IMR-90 (cell line): ENCODE data around the gene F2RL1.

ENCODE experiments used
- MAFK ChIP-seq: IDR thresholded peaks from 2 replicates; pipeline ENCODE4 v1.6.1; 2012; ENCODE audit warnings: low read depth, low read length, improper control_type of control experiment
- MAZ ChIP-seq: IDR thresholded peaks from 2 replicates; pipeline ENCODE4 v1.6.1; 2012; ENCODE audit warnings: low read depth, mild to moderate bottlenecking, low read length, improper control_type of control experiment, moderate library complexity, borderline replicate concordance
- POLR2A ChIP-seq: IDR thresholded peaks from 2 replicates; pipeline ENCODE4 v1.6.1; 2012; ENCODE audit warnings: mild to moderate bottlenecking, low read depth, low read length
- RAD21 ChIP-seq: IDR thresholded peaks from 2 replicates; pipeline ENCODE4 v1.6.1; 2012; ENCODE audit warnings: low read length, improper control_type of control experiment
- RFX5 ChIP-seq: IDR thresholded peaks from 2 replicates; pipeline ENCODE4 v1.8.0; 2012; ENCODE audit warnings: low read depth, mild to moderate bottlenecking, low read length, moderate library complexity
- SMC3 ChIP-seq: fragments of 150-350 bp; IDR thresholded peaks from 2 replicates; pipeline ENCODE4 v1.6.1; 2016; ENCODE audit warnings: low read depth, mild to moderate bottlenecking, antibody characterized with exemption, low read length, moderate library complexity
- TF ChIP-seq, protein P1 (sequence below): conservative IDR thresholded peaks from 2 replicates; pipeline ENCODE4 v1.5.1; 2012; ENCODE audit warnings: mild to moderate bottlenecking, low read depth, low read length, improper control_type of control experiment

DNA sequence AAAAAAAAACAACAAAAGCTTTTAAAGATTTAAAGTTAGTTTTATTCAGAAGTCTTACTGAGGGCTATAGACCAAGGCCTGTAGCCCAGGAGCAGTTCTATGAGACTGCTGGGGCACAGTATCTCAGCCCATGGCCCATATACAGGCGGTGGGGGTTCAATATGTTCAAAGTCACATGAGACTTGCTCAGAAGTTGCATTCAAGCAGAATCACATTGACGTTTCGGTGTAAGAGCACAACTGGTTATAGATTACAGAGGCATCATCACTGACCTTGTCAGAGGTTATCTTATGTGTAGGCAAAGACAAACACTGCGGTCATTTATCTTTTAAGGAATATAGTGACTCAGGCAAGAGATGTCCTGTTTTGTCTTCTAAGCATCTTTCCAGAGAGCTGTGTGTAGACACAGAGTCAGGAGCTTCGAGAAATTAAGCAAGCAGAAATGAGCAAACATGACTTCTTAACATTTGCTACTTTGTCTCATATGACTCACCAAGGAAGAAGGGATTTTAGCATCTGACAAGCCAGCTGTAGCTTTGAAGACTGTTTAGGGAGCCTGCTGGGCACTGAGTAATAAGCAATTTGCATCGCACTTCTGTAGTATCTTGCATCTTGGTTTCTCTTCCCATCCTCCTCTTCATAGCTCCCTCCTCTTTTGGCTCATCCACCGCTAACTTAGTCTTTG lies 12.9 kb upstream of the F2RL1 start:
- TF ChIP-seq, protein P1, sequence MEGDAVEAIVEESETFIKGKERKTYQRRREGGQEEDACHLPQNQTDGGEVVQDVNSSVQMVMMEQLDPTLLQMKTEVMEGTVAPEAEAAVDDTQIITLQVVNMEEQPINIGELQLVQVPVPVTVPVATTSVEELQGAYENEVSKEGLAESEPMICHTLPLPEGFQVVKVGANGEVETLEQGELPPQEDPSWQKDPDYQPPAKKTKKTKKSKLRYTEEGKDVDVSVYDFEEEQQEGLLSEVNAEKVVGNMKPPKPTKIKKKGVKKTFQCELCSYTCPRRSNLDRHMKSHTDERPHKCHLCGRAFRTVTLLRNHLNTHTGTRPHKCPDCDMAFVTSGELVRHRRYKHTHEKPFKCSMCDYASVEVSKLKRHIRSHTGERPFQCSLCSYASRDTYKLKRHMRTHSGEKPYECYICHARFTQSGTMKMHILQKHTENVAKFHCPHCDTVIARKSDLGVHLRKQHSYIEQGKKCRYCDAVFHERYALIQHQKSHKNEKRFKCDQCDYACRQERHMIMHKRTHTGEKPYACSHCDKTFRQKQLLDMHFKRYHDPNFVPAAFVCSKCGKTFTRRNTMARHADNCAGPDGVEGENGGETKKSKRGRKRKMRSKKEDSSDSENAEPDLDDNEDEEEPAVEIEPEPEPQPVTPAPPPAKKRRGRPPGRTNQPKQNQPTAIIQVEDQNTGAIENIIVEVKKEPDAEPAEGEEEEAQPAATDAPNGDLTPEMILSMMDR: no peak
- peak; percentile 87 for TF ChIP-seq MAFK
- TF ChIP-seq RAD21: peak; percentile 34
- TF ChIP-seq POLR2A: peak; percentile 83
- TF ChIP-seq MAZ: peak; percentile 50; the same call in 1 of the 2 replicates
- no peak for TF ChIP-seq RFX5
- TF ChIP-seq SMC3: no peak
